Loucy (cell line): ENCODE data around the gene CRAMP1.

Experiments used
- H2AFZ ChIP-seq: fragments of 200-600 bp; sonication (generic); 2 replicates; pipeline ENCODE4 v1.6.0; 2016; ENCODE audit warnings: antibody characterized with exemption, mild to moderate bottlenecking, low read length, moderate library complexity
- H3F3A ChIP-seq: fragments of 200-600 bp; 2 replicates; pipeline ENCODE4 v1.6.0; 2016; ENCODE audit warnings: antibody characterized with exemption, low read depth, mild to moderate bottlenecking
- H3K27me3 ChIP-seq: fragments of 200-600 bp; sonication (generic); 2 replicates; pipeline ENCODE4 v1.6.1; 2014; ENCODE audit warnings: low read length, mild to moderate bottlenecking; ENCODE audit not compliant: insufficient read depth, poor library complexity, severe bottlenecking
- H3K36me3 ChIP-seq: fragments of 200-600 bp; sonication (generic); 2 replicates; pipeline ENCODE4 v1.6.1; 2016; ENCODE audit warnings: low read length; ENCODE audit not compliant: insufficient read depth
- H3K4me1 ChIP-seq: fragments of 200-600 bp; sonication (generic); 2 replicates; pipeline ENCODE4 v1.5.1; 2014; ENCODE audit warnings: low read length, mild to moderate bottlenecking; ENCODE audit not compliant: insufficient read depth, poor library complexity, severe bottlenecking
- H3K4me2 ChIP-seq: fragments of 200-600 bp; sonication (generic); 2 replicates; pipeline ENCODE4 v1.6.0; 2014; ENCODE audit warnings: antibody characterized with exemption, low read length, low read depth, mild to moderate bottlenecking; ENCODE audit not compliant: poor library complexity, severe bottlenecking
- H3K4me3 ChIP-seq: fragments of 200-600 bp; sonication (generic); 2 replicates; pipeline ENCODE4 v1.5.1; 2014; ENCODE audit warnings: low read length, mild to moderate bottlenecking, mixed read lengths; ENCODE audit not compliant: poor library complexity, severe bottlenecking
- H3K79me2 ChIP-seq: fragments of 200-600 bp; sonication (generic); 2 replicates; pipeline ENCODE4 v1.6.1; 2014; ENCODE audit warnings: low read length; ENCODE audit not compliant: insufficient read depth
- H3K9ac ChIP-seq: fragments of 200-600 bp; sonication (generic); 2 replicates; pipeline ENCODE4 v1.6.0; 2014; ENCODE audit warnings: mild to moderate bottlenecking, low read depth, low read length, moderate library complexity; ENCODE audit not compliant: poor library complexity, severe bottlenecking
- H3K9me2 ChIP-seq: fragments of 200-600 bp; sonication (generic); replicated peaks from 2 replicates; pipeline ENCODE4 v1.6.1; 2016; ENCODE audit warnings: low read depth, low read length, mixed read lengths
- H3K9me3 ChIP-seq: fragments of 200-600 bp; sonication (generic); 2 replicates; pipeline ENCODE4 v1.6.1; 2014; ENCODE audit warnings: mild to moderate bottlenecking, antibody characterized with exemption, low read length, low read depth; ENCODE audit not compliant: insufficient read depth
- H4K20me1 ChIP-seq: fragments of 200-600 bp; sonication (generic); 2 replicates; pipeline ENCODE4 v1.6.0; 2014; ENCODE audit warnings: antibody characterized with exemption, low read length, mild to moderate bottlenecking; ENCODE audit not compliant: insufficient read depth, poor library complexity, severe bottlenecking
- CTCF ChIP-seq: fragments of 200-600 bp; sonication (generic); conservative IDR thresholded peaks from 2 replicates; pipeline ENCODE4 v1.5.1; 2014; ENCODE audit warnings: mild to moderate bottlenecking, antibody characterized with exemption, low read length
- EZH2phosphoT487 ChIP-seq: fragments of 200-600 bp; IDR thresholded peaks from 2 replicates; pipeline ENCODE4 v1.6.1; 2018; ENCODE audit warnings: antibody characterized with exemption, mild to moderate bottlenecking, moderate library complexity, borderline replicate concordance

The CRAMP1 gene

DNA sequence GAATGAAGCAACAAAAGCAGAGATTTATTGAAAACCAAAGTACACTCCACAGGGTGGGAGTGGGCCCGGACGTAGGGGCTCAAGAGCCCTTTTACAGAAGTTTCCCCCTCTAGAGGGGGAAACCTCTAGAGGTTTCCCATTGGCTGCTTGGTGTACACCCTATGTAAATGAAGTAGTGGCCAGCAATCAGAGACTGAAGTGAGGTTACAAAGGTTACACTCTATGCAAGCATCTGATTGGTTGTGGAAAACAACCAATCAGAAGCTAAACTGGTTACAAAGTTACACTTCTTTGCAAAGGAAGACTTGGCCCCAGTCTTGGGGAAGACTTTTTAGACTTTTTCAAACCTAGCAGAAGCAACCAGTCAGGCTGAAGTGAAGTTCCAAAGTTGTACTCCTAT, 27.1 kb downstream of the CRAMP1 start:
- Histone ChIP-seq H3K4me3 (no peak overlapping the region), H3F3A (no peaks in the 10 kb centered on the region), H2AFZ (no peak overlapping the region), H3K9me3 (no peaks in the 10 kb centered on the region), H4K20me1 (no peaks in the 10 kb centered on the region), H3K4me2 (no peak overlapping the region), H3K9me2 (no peaks in the 10 kb centered on the region), H3K9ac (no peak overlapping the region), H3K27me3 (no peaks in the 10 kb centered on the region), H3K36me3 (peaks cover 48% of the 10 kb centered on the region; the same call in 1 of the 2 replicates), H3K79me2 (no peaks in the 10 kb centered on the region), H3K4me1 (no peaks in the 10 kb centered on the region)
- TF ChIP-seq EZH2phosphoT487 (no peak), CTCF (no peak)

- Histone ChIP-seq H3K4me3 (no peak overlapping the region), H3K9me2 (no peaks in the 10 kb centered on the region), H4K20me1 (no peaks in the 10 kb centered on the region), H3K27me3 (no peaks in the 10 kb centered on the region), H3K4me2 (no peak overlapping the region), H3K79me2 (no peaks in the 10 kb centered on the region), H3K9ac (no peak overlapping the region), H3K9me3 (no peaks in the 10 kb centered on the region), H3K4me1 (no peaks in the 10 kb centered on the region), H2AFZ (no peak overlapping the region), H3K36me3 (peaks cover 45% of the 10 kb centered on the region; the same call in 1 of the 2 replicates), H3F3A (no peaks in the 10 kb centered on the region)
- TF ChIP-seq CTCF (no peak), EZH2phosphoT487 (no peak)
Observed at GRCh38 chr16:1639860-1640259, 27.7 kb downstream of the CRAMP1 start.

- Histone ChIP-seq H3K4me1 (no peaks in the 10 kb centered on the region), H4K20me1 (no peaks in the 10 kb centered on the region), H3F3A (no peaks in the 10 kb centered on the region), H3K9me3 (no peaks in the 10 kb centered on the region), H3K4me3 (no peak overlapping the region), H3K27me3 (no peaks in the 10 kb centered on the region), H3K79me2 (no peaks in the 10 kb centered on the region), H2AFZ (no peak overlapping the region), H3K36me3 (peaks cover 44% of the 10 kb centered on the region; the same call in 1 of the 2 replicates), H3K9me2 (no peaks in the 10 kb centered on the region), H3K9ac (no peak overlapping the region), H3K4me2 (no peak overlapping the region)
- no peak for TF ChIP-seq EZH2phosphoT487
- TF ChIP-seq CTCF, result no peak
Observed at GRCh38 chr16:1640261-1640941, 28.2 kb downstream of the CRAMP1 start.
